Stomach smooth muscle (tissue), 2 donors: ENCODE data around the gene DUSP22.

ENCODE experiments used
- H3K27ac ChIP-seq: one replicate; pipeline ENCODE4 v1.7.0; 2013; ENCODE audit warnings: mild to moderate bottlenecking, low read length, inconsistent platforms
- H3K27me3 ChIP-seq, 2 donors: one replicate each; pipeline ENCODE4 v1.7.0; 2013; ENCODE audit warnings: low read length in 2 of 2; ENCODE audit not compliant: insufficient read depth in 2 of 2, control insufficient read depth in 1 of 2
- H3K36me3 ChIP-seq, 2 donors: one replicate each; pipeline ENCODE4 v1.7.0; 2013; ENCODE audit warnings: low read length in 2 of 2; ENCODE audit not compliant: control insufficient read depth in 2 of 2, insufficient read depth in 2 of 2
- H3K4me1 ChIP-seq: one replicate; pipeline ENCODE4 v1.7.0; 2013; ENCODE audit warnings: low read length; ENCODE audit not compliant: control insufficient read depth, insufficient read depth
- H3K4me3 ChIP-seq, 2 donors: one replicate each; pipeline ENCODE4 v1.7.0; 2013; ENCODE audit warnings: low read length in 2 of 2
- H3K9ac ChIP-seq, 2 donors: one replicate each; pipeline ENCODE4 v1.7.0; 2013; ENCODE audit warnings: low read length in 2 of 2, mild to moderate bottlenecking in 1 of 2
- H3K9me3 ChIP-seq, 2 donors: one replicate each; pipeline ENCODE4 v1.7.0; 2013; ENCODE audit warnings: low read length in 2 of 2; ENCODE audit not compliant: control insufficient read depth in 2 of 2
- donor health status: healthy.
- donor health status: Pancreatic carcinoma.

Gene DUSP22

GRCh38 chr6:326896-327537, 34.7 kb downstream of the DUSP22 start:
- Histone ChIP-seq H3K9me3 (no peaks in the 10 kb centered on the region), H3K4me3 (no peak overlapping the region), H3K4me1 (peaks cover 17% of the 10 kb centered on the region), H3K27me3 (no peaks in the 10 kb centered on the region), H3K9ac (peak overlapping the region in 1 of 2 donors; percentile 7), H3K27ac (peak overlapping the region; percentile 24), H3K36me3 (no peaks in the 10 kb centered on the region)

GRCh38 chr6:327538-328116, 35.3 kb downstream of the DUSP22 start:
- Histone ChIP-seq H3K9ac (peak overlapping the region; percentile 7 to 29), H3K27me3 (no peaks in the 10 kb centered on the region), H3K4me1 (peaks cover 17% of the 10 kb centered on the region), H3K36me3 (no peaks in the 10 kb centered on the region), H3K4me3 (peak overlapping the region; percentile 45 to 47), H3K9me3 (no peaks in the 10 kb centered on the region), H3K27ac (peak overlapping the region; percentile 24)

GRCh38 chr6:328136-328670, 35.9 kb downstream of the DUSP22 start:
- Histone ChIP-seq H3K9ac (peak overlapping the region in 1 of 2 donors; percentile 5), H3K9me3 (no peaks in the 10 kb centered on the region), H3K4me3 (peak overlapping the region; percentile 45 to 47), H3K27me3 (no peaks in the 10 kb centered on the region), H3K36me3 (no peaks in the 10 kb centered on the region), H3K4me1 (peaks cover 17% of the 10 kb centered on the region), H3K27ac (peak overlapping the region; percentile 24)

GRCh38 chr6:328924-329323, 36.6 kb downstream of the DUSP22 start:
- peaks cover 17% of the 10 kb centered on the region for H3K4me1 ChIP-seq
- no peaks in the 10 kb centered on the region for H3K36me3 ChIP-seq
- no peak overlapping the region for H3K9ac ChIP-seq
- H3K4me3 ChIP-seq, result no peak overlapping the region
- no peaks in the 10 kb centered on the region for H3K27me3 ChIP-seq
- H3K9me3 ChIP-seq, result no peaks in the 10 kb centered on the region
- no peak overlapping the region for H3K27ac ChIP-seq

- Histone ChIP-seq H3K4me3 (no peak overlapping the region), H3K9me3 (no peaks in the 10 kb centered on the region), H3K4me1 (peaks cover 14% of the 10 kb centered on the region), H3K27me3 (no peaks in the 10 kb centered on the region), H3K9ac (no peak overlapping the region), H3K36me3 (no peaks in the 10 kb centered on the region), H3K27ac (no peak overlapping the region)
Measured at GRCh38 chr6:329888-330691, 37.8 kb downstream of the DUSP22 start.

GRCh38 chr6:330948-331347, 38.7 kb downstream of the DUSP22 start:
- Histone ChIP-seq H3K36me3 (no peaks in the 10 kb centered on the region), H3K4me1 (peaks cover 14% of the 10 kb centered on the region), H3K27ac (no peak overlapping the region), H3K9me3 (no peaks in the 10 kb centered on the region), H3K9ac (no peak overlapping the region), H3K4me3 (no peak overlapping the region), H3K27me3 (no peaks in the 10 kb centered on the region)

GRCh38 chr6:331622-332521, 39.6 kb downstream of the DUSP22 start:
- Histone ChIP-seq H3K9ac (no peak overlapping the region), H3K4me1 (peaks cover 14% of the 10 kb centered on the region), H3K4me3 (no peak overlapping the region), H3K27me3 (no peaks in the 10 kb centered on the region), H3K36me3 (no peaks in the 10 kb centered on the region), H3K27ac (no peak overlapping the region), H3K9me3 (no peaks in the 10 kb centered on the region)

- H3K27ac ChIP-seq, result no peak overlapping the region
- no peaks in the 10 kb centered on the region for H3K36me3 ChIP-seq
- no peaks in the 10 kb centered on the region for H3K9me3 ChIP-seq
- H3K9ac ChIP-seq, result no peak overlapping the region
- H3K27me3 ChIP-seq, result no peaks in the 10 kb centered on the region
- H3K4me1 ChIP-seq, result peaks cover 7% of the 10 kb centered on the region
- H3K4me3 ChIP-seq, result no peak overlapping the region
Measured at GRCh38 chr6:332671-333070, 40.4 kb downstream of the DUSP22 start.

GRCh38 chr6:333379-334002, 41.2 kb downstream of the DUSP22 start:
- no peak overlapping the region for H3K4me3 ChIP-seq
- no peaks in the 10 kb centered on the region for H3K4me1 ChIP-seq
- no peaks in the 10 kb centered on the region for H3K9me3 ChIP-seq
- H3K9ac ChIP-seq, result no peak overlapping the region
- no peaks in the 10 kb centered on the region for H3K36me3 ChIP-seq
- H3K27me3 ChIP-seq, result no peaks in the 10 kb centered on the region
- H3K27ac ChIP-seq, result no peak overlapping the region
